ENCODE measurements around the gene ZC3H4.
A peak's percentile ranks its signal among the peaks of the same experiment; 100 is the strongest.
"Not testable (repeated sequence)": the region's sequence is repeated elsewhere in the genome, so short reads cannot be mapped to it uniquely, and the experiment has no call there.

The ZC3H4 gene

GRCh38 chr19:47107953-47108746, 5.4 kb downstream of the ZC3H4 start:
- peak; percentile 30 for DNase-seq (ENCODE audit: low read depth)

GRCh38 chr19:47107202-47107952, 6.2 kb downstream of the ZC3H4 start:
- no peak overlapping the region for H3K4me3 ChIP-seq (ENCODE audit: low read depth, low read length)
- DNase-seq (ENCODE audit: low read depth) = peak; percentile 36
- no peak for TF ChIP-seq CTCF (conservative IDR thresholded peaks at IDR 0.05; ENCODE audit: low read depth, low read length)

More at GRCh38 chr19:47107953-47108746, 5.4 kb downstream of the ZC3H4 start:
- TF ChIP-seq CTCF (conservative IDR thresholded peaks at IDR 0.05; ENCODE audit: low read depth, low read length) = no peak
- no peak overlapping the region for H3K4me3 ChIP-seq (ENCODE audit: low read depth, low read length)

- TF ChIP-seq CTCF (conservative IDR thresholded peaks at IDR 0.05; ENCODE audit: low read depth, low read length) = no peak
- peak; percentile 43 for DNase-seq (ENCODE audit: low read depth)
- no peak overlapping the region for H3K4me3 ChIP-seq (ENCODE audit: low read depth, low read length)
Measured at GRCh38 chr19:47106821-47107201, 6.8 kb downstream of the ZC3H4 start.

- no peak overlapping the region for H3K4me3 ChIP-seq (ENCODE audit: low read depth, low read length)
- no peak for TF ChIP-seq CTCF (conservative IDR thresholded peaks at IDR 0.05; ENCODE audit: low read depth, low read length)
- DNase-seq (ENCODE audit: low read depth) = no peak
Measured at GRCh38 chr19:47105874-47106273, 7.7 kb downstream of the ZC3H4 start.

GRCh38 chr19:47104680-47105079, 8.9 kb downstream of the ZC3H4 start:
- no peak for TF ChIP-seq CTCF (conservative IDR thresholded peaks at IDR 0.05; ENCODE audit: low read depth, low read length)
- H3K4me3 ChIP-seq (ENCODE audit: low read depth, low read length) = no peak overlapping the region
- no peak for DNase-seq (ENCODE audit: low read depth)

GRCh38 chr19:47102346-47103060, 11.1 kb downstream of the ZC3H4 start:
- DNase-seq (ENCODE audit: low read depth) = peak; percentile 12
- no peak for TF ChIP-seq CTCF (conservative IDR thresholded peaks at IDR 0.05; ENCODE audit: low read depth, low read length)
- no peak overlapping the region for H3K4me3 ChIP-seq (ENCODE audit: low read depth, low read length)

- not testable (repeated sequence) for H3K4me3 ChIP-seq (ENCODE audit: low read depth, low read length); DNase-seq (ENCODE audit: low read depth)
Measured at GRCh38 chr19:47101116-47101515, 12.5 kb downstream of the ZC3H4 start.
